Ramos (cell line): ENCODE measurements around the gene PDE4D.
"Not testable (repeated sequence)": the region's sequence is repeated elsewhere in the genome, so short reads cannot be mapped to it uniquely, and the experiment has no call there.

Experiments used
- in situ Hi-C: fragments of 300-500 bp; cut with MboI; formaldehyde crosslinking; loops from one replicate; pipeline ENCODE4 v1.14.3; 2022; ENCODE audit warnings: low sequenced_read_pairs; ENCODE audit not compliant: unreplicated experiment

PDE4D gene

GRCh38 chr5:59777028-59777427, 116.5 kb downstream of the PDE4D start:
- in situ Hi-C loops, result loop anchor here (25.0 kb wide), 1 partner anchor 590 kb away; no protein-coding TSS in a partner anchor

DNA sequence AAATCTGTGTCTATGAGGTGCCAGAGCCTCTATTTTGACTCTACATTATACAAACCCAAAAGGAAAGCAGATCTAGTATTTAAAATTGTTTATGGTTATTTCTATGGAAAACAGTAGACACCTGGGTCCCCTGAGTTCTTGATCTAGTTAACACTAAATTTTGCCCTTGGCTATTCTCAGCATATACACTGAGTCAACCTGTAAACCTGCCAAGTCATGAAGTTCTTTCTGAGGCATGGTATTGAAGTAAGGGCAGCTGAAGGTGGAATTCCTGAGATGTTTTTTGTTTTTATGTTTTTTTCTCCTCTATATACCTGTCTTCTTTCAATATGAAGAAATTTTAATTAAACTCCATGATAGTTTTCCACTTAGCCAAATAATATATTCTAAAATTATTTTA, 120.2 kb downstream of the PDE4D start:
- in situ Hi-C loops, result no loop called here

GRCh38 chr5:59772757-59773156, 120.8 kb downstream of the PDE4D start:
- in situ Hi-C loops, result no loop called here

GRCh38 chr5:59772206-59772605, 121.3 kb downstream of the PDE4D start:
- in situ Hi-C loops, result no loop called here

DNA sequence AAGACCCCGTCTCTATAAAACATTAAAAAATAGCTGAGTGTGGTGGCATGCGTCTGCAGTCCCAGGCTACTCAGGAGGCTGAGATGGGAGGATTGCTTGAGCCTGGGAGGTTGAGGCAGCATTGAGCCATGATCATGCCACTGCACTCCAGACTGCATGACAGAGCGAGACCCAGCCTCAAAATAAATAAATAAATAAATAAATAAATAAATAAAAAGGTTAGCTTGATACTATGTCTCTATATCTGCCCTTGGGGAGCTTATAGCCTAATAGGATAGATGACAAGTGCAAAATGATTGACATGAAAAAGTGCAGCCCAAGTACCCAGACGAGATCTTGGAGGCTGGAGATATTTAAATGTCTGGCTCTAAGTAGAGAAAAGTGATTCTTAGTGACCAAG, 122.6 kb downstream of the PDE4D start:
- in situ Hi-C loops, result no loop called here

DNA sequence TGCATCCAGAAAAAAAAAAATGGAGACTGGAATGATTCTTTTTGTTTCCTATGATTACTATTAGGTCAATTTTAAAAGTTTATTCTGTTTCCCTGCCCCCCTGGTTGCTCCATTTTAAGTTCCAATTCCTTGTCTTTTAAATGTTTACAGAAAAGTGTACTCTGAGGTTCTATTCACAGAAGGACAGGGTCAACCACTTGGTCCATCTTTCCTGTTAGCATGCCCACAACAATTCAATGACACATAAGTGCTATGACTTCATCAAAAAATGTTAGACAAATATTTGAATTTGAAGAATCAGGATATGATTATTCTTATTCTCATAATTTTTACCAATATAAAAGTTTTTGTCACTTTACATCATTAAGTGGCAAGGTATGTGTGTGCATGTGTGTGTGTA, 123.7 kb downstream of the PDE4D start:
- in situ Hi-C loops, result no loop called here

GRCh38 chr5:59769041-59769360, 124.5 kb downstream of the PDE4D start:
- in situ Hi-C loops, result no loop called here

- in situ Hi-C loops, result no loop called here
Observed at GRCh38 chr5:59768152-59769040, 125.1 kb downstream of the PDE4D start.

DNA sequence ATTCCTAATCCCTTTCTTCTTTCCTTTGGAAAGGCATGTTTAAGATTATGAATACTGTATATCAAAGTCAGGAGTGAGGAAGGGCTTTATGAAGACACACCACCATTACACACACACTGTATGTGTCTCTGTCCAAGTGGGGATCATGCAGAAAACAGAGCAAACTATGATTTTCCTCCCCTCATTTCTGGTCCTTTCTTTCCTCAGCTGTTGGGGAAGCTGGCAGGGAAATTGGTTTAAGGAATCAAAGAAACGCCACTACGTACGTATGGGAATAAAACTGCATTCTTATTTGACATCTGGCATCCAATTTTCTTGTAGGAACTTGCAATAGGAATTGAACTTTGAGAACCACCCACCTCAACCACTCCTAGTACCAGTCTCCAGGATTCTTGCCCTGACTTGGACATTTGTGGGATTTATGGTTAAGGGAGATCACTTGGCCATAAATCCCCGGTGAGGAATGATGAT, 125.8 kb downstream of the PDE4D start:
- in situ Hi-C loops, result no loop called here

DNA sequence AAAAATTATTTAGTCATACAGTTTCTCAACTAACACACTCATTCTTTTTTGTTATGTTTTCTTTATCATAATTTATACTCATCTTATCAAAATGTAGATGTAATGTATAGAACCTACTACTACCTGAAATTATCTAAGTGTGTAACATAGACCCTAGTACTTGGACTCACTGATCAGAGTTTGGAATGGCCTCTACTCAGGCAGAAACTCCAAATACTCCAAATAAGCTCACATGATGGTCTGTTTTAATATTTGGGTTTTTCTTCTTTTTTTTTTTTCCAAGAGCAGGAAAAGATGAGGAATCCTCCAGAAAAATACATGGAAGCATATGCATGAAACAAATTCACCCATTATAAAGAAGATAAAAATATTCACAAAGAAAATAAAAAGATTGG, 126.3 kb downstream of the PDE4D start:
- in situ Hi-C loops, result no loop called here

DNA sequence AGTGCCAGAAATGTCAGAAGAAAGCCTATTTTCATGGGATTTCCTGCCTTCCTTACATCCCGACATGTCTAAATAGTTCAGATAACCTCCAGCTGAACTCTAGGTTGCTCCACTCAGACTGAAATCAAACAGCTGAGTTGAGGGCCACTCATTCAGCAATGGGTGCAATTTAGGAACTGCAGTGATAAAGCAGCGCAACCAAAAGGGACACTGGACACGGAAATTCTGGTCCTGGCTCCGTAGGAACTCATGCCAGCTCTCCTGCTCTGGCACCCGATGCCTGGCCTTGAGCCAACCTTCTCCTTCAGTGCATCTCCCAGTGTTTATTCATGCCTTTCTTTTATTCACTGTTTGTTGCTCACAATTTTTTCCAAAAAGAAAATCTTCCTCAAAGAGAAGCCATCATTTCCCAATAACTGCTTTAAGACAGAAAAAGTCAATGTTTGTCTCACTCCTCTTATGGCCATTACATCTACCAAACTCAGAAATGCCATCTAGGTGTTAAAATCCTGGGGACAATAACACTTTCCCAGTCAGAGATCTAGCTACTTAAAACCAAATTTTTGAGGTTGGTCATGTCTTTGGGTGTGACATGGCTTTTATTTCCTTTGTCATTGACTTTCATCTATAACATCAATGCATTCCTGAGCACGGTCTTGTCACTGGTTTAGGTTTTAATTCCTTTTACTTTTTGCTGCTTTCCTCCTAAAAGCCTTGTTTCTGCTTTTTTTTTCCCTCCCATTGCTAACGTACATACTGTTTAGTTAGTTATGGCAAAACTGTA, 126.9 kb downstream of the PDE4D start:
- in situ Hi-C loops, result no loop called here

DNA sequence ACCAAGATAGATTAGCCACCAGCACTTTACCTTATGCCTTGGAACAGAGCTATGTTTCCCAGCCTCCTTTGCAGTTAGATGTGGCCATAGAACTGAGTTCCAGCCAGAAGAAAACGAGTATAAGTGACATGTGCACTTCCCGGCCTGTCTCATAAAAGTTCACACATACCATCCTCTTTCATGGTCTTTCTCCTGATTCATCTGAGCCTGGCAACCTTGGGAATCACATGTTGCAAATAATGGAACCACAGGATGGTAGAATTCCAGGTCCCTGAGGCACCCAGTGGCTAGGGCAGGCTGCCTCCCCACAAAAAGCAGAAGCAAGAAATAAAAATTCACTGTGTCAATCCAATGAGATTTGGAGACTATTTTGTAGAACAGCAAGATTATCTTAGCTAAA, 128.1 kb downstream of the PDE4D start:
- in situ Hi-C loops, result no loop called here

DNA sequence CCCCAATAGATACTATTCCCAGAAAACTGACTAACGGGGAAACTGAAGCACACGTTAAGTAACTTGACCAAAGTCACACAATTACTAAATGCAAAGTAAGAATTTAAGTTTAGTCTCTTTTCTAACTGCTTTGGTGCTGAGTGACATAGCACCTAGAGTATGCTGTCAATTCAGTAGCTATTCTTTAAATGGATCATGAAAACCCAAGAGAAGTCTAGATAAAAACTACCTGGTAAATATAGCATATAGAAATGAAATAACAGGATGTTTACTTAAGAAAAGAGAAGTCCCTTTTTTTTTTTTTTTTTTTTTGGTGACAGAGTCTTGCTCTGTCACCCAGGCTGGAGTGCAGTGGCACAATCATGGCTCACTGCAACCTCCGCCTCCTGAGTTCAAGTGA, 129.2 kb downstream of the PDE4D start:
- in situ Hi-C loops, result no loop called here

- in situ Hi-C loops, result no loop called here
Observed at GRCh38 chr5:59763541-59763940, 130.0 kb downstream of the PDE4D start.

DNA sequence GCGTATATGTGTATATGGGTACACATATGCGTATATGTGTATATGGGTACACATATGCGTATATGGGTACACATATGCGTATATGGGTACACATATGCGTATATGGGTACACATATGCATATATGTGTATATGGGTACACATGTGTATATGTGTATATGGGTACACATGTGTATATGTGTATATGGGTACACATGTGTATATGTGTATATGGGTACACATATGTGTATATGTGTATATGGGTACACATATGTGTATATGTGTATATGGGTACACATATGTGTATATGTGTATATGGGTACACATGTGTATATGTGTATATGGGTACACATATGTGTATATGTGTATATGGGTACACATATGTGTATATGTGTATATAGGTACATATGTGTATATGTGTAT, 131.3 kb downstream of the PDE4D start:
- in situ Hi-C loops, result not testable (repeated sequence)

DNA sequence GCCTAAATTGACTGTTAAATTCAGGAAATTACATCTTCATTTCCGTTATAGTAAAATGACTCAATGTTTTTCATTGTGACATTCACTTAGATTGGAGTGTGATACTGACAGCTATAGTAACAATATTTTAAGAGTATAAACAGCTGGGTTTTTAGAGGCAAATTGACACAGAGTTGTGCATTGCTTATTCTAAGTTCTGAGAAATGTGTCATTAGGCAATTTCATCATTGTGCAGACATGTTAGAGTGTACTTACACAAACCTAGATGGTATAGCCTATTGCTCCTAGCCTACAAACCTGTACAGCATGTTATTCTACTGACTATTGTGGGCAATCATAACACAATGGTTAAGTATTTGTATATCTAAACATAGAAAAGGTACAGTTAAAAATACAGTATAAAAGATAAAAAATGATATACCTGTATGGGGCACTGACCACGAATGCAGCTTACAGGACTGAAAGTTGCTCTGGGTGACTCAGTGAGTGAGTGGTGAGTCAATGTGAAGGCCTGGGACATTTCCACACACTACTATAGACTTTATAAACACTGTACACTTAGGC, 132.7 kb downstream of the PDE4D start:
- in situ Hi-C loops, result no loop called here

- in situ Hi-C loops, result no loop called here
Observed at GRCh38 chr5:59759600-59760351, 133.8 kb downstream of the PDE4D start.

GRCh38 chr5:59758566-59758965, 135.0 kb downstream of the PDE4D start:
- in situ Hi-C loops, result no loop called here

GRCh38 chr5:59757442-59757841, 136.1 kb downstream of the PDE4D start:
- in situ Hi-C loops, result no loop called here

DNA sequence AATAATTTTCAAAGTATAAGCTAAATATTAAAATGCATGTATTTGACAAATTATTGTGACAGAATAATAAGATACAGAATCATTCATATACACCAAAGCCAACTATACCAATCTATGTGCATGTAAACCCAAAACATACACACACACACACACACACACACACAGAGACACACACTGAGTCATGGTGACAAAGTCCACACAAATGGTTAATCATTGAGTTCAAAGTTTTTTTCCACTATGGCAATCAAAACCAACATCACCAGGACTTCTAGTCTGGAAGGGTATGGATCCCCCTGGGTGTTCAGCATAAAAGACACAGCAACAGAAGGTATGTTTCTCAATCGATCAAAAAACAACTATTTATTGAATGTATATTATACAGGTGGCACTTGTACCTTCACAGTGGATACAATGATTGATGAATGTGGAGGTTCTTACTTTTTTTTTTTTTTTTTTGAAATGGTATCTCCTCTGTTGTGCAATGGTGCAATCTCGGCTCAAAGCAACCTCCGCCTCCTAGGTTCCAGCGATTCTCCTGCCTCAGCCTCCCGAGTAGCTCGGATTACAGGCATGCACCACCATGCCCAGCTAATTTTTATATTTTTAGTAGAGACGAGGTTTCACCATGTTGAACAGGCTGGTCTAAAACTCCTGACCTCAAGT, 137.0 kb downstream of the PDE4D start:
- in situ Hi-C loops, result no loop called here
